Measurements from ENCODE around the gene HMGN2. TPM values are rescaled to one million over a fixed set of nuclear protein-coding genes. Genes with fewer than 3 reads are reported as not detected.

HMGN2 gene
- total and polyA plus RNA-seq, 2 of the 13 experiments (the other 11 are each of a cell fraction or from before 2014, with no cell fraction given), result 63.4 to 343 TPM

DNA sequence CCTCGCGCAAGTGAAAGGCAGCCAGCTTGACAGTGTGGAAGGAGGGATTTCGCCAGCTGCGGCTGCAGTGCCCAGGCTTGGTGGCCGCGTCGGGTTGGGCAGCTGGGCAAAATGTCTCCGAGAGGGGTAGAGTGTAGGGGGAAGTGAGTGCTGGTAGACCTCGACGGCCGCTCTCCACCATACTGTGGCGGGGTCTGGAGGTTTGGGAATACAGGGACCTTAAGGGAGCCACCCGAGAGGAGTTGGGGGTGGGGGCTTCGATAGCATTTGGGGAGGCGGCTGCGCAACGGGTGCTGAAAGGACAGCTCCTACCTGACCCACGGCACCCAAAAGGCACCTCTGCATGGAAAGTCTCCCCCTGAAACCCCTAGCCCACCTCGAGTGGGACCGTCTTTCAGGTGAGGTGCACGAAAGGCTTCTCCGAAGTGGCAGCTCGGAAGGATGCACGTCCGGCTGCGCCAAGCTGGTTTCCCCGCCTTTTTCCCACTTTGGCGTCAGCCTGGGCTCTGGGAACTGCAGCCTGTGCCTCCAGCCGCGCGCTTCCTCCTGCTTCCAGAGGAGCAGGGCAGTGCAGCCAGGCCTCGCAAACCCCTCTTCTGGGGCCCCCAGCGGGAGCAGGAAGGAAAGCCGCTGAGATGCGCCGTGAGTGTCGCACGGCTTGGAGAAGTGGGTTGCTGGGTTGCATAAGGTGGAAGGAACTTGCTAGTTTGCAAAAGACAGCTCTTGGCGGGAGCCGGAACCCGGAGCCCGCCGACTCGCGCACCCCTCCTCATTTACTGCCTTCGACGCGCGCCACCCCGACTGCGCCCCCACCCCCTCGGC lies 531 bp upstream of the HMGN2 start (continued):
- TF ChIP-seq HNRNPL (IDR thresholded peaks at IDR 0.05; ENCODE audit: low read depth, low read length) (0 out of 2 replicates have a peak, but pooled peaks have one; percentile 52), POLR2AphosphoS5 (IDR thresholded peaks at IDR 0.05; ENCODE audit: low read depth, low read length) (no peak), FOXO1 (CRISPR knock-in tag; IDR thresholded peaks at IDR 0.05) (no peak), NBN (conservative IDR thresholded peaks at IDR 0.05) (no peak), JUNB (CRISPR knock-in tag; IDR thresholded peaks at IDR 0.05; ENCODE audit: borderline replicate concordance) (no peak), DNMT1 (CRISPR knock-in tag; IDR thresholded peaks at IDR 0.05) (no peak; the same call in 1 of the 2 replicates), ZNF337 (CRISPR knock-in tag; IDR thresholded peaks at IDR 0.05; ENCODE audit: borderline replicate concordance, low read depth) (no peak), GFI1 (CRISPR knock-in tag; IDR thresholded peaks at IDR 0.05; ENCODE audit: borderline replicate concordance) (no peak), ZNF230 (CRISPR knock-in tag; IDR thresholded peaks at IDR 0.05) (no peak)
- TF ChIP-seq, protein P1, sequence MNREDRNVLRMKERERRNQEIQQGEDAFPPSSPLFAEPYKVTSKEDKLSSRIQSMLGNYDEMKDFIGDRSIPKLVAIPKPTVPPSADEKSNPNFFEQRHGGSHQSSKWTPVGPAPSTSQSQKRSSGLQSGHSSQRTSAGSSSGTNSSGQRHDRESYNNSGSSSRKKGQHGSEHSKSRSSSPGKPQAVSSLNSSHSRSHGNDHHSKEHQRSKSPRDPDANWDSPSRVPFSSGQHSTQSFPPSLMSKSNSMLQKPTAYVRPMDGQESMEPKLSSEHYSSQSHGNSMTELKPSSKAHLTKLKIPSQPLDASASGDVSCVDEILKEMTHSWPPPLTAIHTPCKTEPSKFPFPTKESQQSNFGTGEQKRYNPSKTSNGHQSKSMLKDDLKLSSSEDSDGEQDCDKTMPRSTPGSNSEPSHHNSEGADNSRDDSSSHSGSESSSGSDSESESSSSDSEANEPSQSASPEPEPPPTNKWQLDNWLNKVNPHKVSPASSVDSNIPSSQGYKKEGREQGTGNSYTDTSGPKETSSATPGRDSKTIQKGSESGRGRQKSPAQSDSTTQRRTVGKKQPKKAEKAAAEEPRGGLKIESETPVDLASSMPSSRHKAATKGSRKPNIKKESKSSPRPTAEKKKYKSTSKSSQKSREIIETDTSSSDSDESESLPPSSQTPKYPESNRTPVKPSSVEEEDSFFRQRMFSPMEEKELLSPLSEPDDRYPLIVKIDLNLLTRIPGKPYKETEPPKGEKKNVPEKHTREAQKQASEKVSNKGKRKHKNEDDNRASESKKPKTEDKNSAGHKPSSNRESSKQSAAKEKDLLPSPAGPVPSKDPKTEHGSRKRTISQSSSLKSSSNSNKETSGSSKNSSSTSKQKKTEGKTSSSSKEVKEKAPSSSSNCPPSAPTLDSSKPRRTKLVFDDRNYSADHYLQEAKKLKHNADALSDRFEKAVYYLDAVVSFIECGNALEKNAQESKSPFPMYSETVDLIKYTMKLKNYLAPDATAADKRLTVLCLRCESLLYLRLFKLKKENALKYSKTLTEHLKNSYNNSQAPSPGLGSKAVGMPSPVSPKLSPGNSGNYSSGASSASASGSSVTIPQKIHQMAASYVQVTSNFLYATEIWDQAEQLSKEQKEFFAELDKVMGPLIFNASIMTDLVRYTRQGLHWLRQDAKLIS (CRISPR knock-in tag; IDR thresholded peaks at IDR 0.05), result no peak
- TF ChIP-seq, protein P2, sequence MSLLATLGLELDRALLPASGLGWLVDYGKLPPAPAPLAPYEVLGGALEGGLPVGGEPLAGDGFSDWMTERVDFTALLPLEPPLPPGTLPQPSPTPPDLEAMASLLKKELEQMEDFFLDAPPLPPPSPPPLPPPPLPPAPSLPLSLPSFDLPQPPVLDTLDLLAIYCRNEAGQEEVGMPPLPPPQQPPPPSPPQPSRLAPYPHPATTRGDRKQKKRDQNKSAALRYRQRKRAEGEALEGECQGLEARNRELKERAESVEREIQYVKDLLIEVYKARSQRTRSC (CRISPR knock-in tag; IDR thresholded peaks at IDR 0.05; ENCODE audit: low read depth), result no peak
- TF ChIP-seq, protein P3, sequence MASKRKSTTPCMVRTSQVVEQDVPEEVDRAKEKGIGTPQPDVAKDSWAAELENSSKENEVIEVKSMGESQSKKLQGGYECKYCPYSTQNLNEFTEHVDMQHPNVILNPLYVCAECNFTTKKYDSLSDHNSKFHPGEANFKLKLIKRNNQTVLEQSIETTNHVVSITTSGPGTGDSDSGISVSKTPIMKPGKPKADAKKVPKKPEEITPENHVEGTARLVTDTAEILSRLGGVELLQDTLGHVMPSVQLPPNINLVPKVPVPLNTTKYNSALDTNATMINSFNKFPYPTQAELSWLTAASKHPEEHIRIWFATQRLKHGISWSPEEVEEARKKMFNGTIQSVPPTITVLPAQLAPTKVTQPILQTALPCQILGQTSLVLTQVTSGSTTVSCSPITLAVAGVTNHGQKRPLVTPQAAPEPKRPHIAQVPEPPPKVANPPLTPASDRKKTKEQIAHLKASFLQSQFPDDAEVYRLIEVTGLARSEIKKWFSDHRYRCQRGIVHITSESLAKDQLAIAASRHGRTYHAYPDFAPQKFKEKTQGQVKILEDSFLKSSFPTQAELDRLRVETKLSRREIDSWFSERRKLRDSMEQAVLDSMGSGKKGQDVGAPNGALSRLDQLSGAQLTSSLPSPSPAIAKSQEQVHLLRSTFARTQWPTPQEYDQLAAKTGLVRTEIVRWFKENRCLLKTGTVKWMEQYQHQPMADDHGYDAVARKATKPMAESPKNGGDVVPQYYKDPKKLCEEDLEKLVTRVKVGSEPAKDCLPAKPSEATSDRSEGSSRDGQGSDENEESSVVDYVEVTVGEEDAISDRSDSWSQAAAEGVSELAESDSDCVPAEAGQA (IDR thresholded peaks at IDR 0.05; ENCODE audit: low read depth), result no peak
- TF ChIP-seq, protein P3 (CRISPR knock-in tag; IDR thresholded peaks at IDR 0.05; ENCODE audit: borderline replicate concordance), result no peak
- TF ChIP-seq, protein P4, sequence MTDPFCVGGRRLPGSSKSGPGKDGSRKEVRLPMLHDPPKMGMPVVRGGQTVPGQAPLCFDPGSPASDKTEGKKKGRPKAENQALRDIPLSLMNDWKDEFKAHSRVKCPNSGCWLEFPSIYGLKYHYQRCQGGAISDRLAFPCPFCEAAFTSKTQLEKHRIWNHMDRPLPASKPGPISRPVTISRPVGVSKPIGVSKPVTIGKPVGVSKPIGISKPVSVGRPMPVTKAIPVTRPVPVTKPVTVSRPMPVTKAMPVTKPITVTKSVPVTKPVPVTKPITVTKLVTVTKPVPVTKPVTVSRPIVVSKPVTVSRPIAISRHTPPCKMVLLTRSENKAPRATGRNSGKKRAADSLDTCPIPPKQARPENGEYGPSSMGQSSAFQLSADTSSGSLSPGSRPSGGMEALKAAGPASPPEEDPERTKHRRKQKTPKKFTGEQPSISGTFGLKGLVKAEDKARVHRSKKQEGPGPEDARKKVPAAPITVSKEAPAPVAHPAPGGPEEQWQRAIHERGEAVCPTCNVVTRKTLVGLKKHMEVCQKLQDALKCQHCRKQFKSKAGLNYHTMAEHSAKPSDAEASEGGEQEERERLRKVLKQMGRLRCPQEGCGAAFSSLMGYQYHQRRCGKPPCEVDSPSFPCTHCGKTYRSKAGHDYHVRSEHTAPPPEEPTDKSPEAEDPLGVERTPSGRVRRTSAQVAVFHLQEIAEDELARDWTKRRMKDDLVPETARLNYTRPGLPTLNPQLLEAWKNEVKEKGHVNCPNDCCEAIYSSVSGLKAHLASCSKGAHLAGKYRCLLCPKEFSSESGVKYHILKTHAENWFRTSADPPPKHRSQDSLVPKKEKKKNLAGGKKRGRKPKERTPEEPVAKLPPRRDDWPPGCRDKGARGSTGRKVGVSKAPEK (CRISPR knock-in tag; IDR thresholded peaks at IDR 0.05; ENCODE audit: borderline replicate concordance), result no peak
- TF ChIP-seq, protein P5, sequence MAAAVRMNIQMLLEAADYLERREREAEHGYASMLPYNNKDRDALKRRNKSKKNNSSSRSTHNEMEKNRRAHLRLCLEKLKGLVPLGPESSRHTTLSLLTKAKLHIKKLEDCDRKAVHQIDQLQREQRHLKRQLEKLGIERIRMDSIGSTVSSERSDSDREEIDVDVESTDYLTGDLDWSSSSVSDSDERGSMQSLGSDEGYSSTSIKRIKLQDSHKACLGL (CRISPR knock-in tag; IDR thresholded peaks at IDR 0.05), result no peak; the same call in 1 of the 2 replicates

Data from HepG2 (cell line).